Upper lobe of left lung (tissue), 4 donors: ENCODE data around the gene GNAZ.

Experiments
- EP300 ChIP-seq, 4 donors: sonication (generic); formaldehyde crosslinking; IDR thresholded peaks; one replicate each; pipeline ENCODE4 v1.5.1; 2017; ENCODE audit warnings: antibody characterized with exemption in 4 of 4, control low read depth in 2 of 4
- POLR2A ChIP-seq, 4 donors: fragments of 450-650 bp; IDR thresholded peaks; one replicate each; pipeline ENCODE4 v1.5.1; 2016 to 2017; ENCODE audit warnings: antibody characterized with exemption in 4 of 4, mild to moderate bottlenecking in 2 of 4
- TF ChIP-seq, protein P1 (sequence below), 6 experiments: fragments of 450-650 bp in 4 of 6; fragments of 200-600 bp in 2 of 6; sonication (generic) in 2 of 6; IDR thresholded peaks; one replicate each; pipeline ENCODE4 v1.5.1; 2016 to 2019; ENCODE audit warnings: antibody characterized with exemption in 6 of 6

DNA sequence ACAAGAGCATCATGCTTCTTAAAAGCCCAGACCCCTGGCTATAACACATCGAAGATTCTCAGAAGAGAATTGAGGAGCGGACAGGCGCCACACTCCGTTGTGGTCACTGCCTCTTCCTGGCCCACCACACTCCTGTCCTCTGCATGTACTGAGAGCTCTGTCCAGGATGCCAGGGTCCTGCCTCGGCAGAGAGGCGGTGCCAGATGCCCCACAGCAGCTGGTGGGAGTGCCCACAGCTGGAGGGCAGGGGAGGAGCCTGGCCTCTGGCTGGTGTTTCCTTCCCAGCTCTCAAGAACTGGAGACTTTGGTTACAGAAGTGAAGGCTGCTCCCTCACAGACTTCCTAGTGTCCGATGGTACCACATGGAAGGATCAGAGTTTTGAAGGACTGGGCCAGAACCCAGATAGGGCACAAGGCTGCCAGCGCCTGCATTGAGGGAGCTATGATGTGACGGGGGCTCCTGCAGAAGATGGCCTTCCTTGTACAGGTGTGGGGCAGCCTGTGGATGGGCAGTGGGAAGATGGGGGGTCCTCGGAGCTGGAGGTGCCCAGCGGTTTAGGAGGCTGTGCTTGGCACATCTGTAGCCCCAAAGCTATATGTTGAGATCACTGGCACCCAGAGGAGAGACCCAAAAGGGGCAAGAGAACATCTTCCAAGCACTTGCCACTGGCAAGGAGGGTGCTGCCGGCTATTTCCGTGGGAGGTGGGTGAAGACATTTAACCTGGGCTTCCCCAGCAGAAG, 52.1 kb downstream of the GNAZ start:
- TF ChIP-seq EP300 (IDR thresholded peaks at IDR 0.05) = no peak
- TF ChIP-seq, protein P1, sequence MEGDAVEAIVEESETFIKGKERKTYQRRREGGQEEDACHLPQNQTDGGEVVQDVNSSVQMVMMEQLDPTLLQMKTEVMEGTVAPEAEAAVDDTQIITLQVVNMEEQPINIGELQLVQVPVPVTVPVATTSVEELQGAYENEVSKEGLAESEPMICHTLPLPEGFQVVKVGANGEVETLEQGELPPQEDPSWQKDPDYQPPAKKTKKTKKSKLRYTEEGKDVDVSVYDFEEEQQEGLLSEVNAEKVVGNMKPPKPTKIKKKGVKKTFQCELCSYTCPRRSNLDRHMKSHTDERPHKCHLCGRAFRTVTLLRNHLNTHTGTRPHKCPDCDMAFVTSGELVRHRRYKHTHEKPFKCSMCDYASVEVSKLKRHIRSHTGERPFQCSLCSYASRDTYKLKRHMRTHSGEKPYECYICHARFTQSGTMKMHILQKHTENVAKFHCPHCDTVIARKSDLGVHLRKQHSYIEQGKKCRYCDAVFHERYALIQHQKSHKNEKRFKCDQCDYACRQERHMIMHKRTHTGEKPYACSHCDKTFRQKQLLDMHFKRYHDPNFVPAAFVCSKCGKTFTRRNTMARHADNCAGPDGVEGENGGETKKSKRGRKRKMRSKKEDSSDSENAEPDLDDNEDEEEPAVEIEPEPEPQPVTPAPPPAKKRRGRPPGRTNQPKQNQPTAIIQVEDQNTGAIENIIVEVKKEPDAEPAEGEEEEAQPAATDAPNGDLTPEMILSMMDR (IDR thresholded peaks at IDR 0.05) = no peak
- TF ChIP-seq POLR2A (IDR thresholded peaks at IDR 0.05) = no peak
